Suprapubic skin (tissue), 4 donors: ENCODE results near the gene TBX6.

ENCODE experiments used
- CTCF ChIP-seq, 2 donors: fragments of 200-600 bp in 1 of 2; fragments of 450-650 bp in 1 of 2; sonication (generic) in 1 of 2; IDR thresholded peaks; one replicate each; pipeline ENCODE4 v1.5.1; 2016 to 2019; ENCODE audit warnings: antibody characterized with exemption in 2 of 2, mild to moderate bottlenecking in 1 of 2, moderate library complexity in 1 of 2
- EP300 ChIP-seq: sonication (generic); formaldehyde crosslinking; IDR thresholded peaks from one replicate; pipeline ENCODE4 v1.6.1; 2017; ENCODE audit warnings: antibody characterized with exemption
- POLR2A ChIP-seq, 2 donors: fragments of 450-650 bp; IDR thresholded peaks; one replicate each; pipeline ENCODE4 v1.6.1; 2017; ENCODE audit warnings: antibody characterized with exemption in 2 of 2, mild to moderate bottlenecking in 2 of 2, moderate library complexity in 2 of 2
- POLR2AphosphoS5 ChIP-seq, 3 donors: sonication (generic); formaldehyde crosslinking; IDR thresholded peaks; one replicate each; pipeline ENCODE4 v1.6.1; 2017; ENCODE audit warnings: antibody characterized with exemption in 3 of 3

DNA sequence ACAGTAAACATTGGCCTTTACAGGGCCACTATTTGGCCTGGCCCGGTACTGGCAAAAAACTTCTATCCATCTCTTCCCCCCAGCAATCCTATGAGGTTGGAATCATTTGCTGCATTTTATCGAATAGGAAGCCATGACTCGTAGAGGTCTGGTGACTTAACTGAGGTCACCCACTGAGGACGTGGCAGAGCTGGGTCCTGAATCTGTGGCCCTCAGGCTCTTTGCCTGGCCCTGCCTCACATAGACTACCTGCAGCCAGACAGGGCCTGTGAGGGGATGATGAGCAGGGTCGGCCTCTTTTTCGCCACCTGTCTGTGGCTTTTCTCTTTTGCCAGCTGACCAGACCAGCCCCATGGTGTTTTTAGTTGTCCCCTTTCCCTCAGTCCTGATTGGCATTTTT, 14.1 kb downstream of the TBX6 start:
- TF ChIP-seq CTCF (IDR thresholded peaks at IDR 0.05): no peak
- TF ChIP-seq EP300: no peak
- TF ChIP-seq POLR2A (IDR thresholded peaks at IDR 0.05): no peak
- no peak for TF ChIP-seq POLR2AphosphoS5 (IDR thresholded peaks at IDR 0.05)
